Thoracic aorta (tissue), 2 donors: ENCODE data around the gene XCL2. TPM values are rescaled to one million over a fixed set of nuclear protein-coding genes. Genes with fewer than 3 reads are reported as not detected.
"Not testable (repeated sequence)": the region's sequence is repeated elsewhere in the genome, so short reads cannot be mapped to it uniquely, and the experiment has no call there.

Experiments used
- ATAC-seq: fragments of 150-250 bp; one replicate; pipeline ENCODE4 v1.8.0; 2017; ENCODE audit warnings: low read depth; ENCODE audit not compliant: insufficient number of reproducible peaks, low FRiP score
- DNase-seq: peaks from one replicate; pipeline ENCODE4 v3.0.0-alpha.2; 2020; ENCODE audit warnings: low spot score
- H3K27ac ChIP-seq, 2 donors: fragments of 200-600 bp; sonication (generic); 1 replicate in 1 of 2; 2 replicates in 1 of 2; pipeline ENCODE4 v1.5.1; 2016; ENCODE audit warnings: mild to moderate bottlenecking in 2 of 2, moderate library complexity in 2 of 2
- H3K27me3 ChIP-seq: fragments of 200-600 bp; sonication (generic); replicated peaks from 2 replicates; pipeline ENCODE4 v1.6.0; 2016; ENCODE audit warnings: mild to moderate bottlenecking; ENCODE audit not compliant: insufficient read depth
- H3K36me3 ChIP-seq: fragments of 200-600 bp; sonication (generic); one replicate; pipeline ENCODE4 v1.5.1; 2016
- H3K4me1 ChIP-seq, 2 donors: fragments of 200-600 bp; sonication (generic); 1 replicate in 1 of 2; 2 replicates in 1 of 2; pipeline versions ENCODE4 v1.5.1 to v1.6.0; 2016; ENCODE audit warnings: low read depth in 2 of 2, mild to moderate bottlenecking in 1 of 2; ENCODE audit not compliant: control insufficient read depth in 1 of 2
- H3K4me3 ChIP-seq: fragments of 200-600 bp; sonication (generic); 2 replicates; pipeline ENCODE4 v1.5.1; 2016; ENCODE audit warnings: mild to moderate bottlenecking
- H3K9me3 ChIP-seq: fragments of 200-600 bp; sonication (generic); 2 replicates; pipeline ENCODE4 v1.5.1; 2016
- CTCF ChIP-seq: fragments of 200-600 bp; sonication (generic); IDR thresholded peaks from one replicate; pipeline ENCODE4 v1.5.1; 2019; ENCODE audit warnings: antibody characterized with exemption
- total RNA-seq, 2 donors: library from RNA; depleted of rRNA; stranded (reverse); fragments of >200 nt; gene quantifications; one replicate each; pipeline versions ENCODE4 v1.1.0 to v1.2.3, GENCODE V29; 2016

XCL2 gene
- total RNA-seq, 2 donors from 2014 or later = not detected

- H3K9me3 ChIP-seq, DNase-seq, H3K36me3 ChIP-seq, H3K27me3 ChIP-seq, H3K4me1 ChIP-seq, H3K27ac ChIP-seq, H3K4me3 ChIP-seq: not testable (repeated sequence)
- TF ChIP-seq CTCF = peak; percentile 37
- peak; percentile 50 for ATAC-seq
These were observed 30.4 kb upstream of the XCL2 start for GRCh38 chr1:168574234-168574633.

GRCh38 chr1:168572633-168573032, 28.8 kb upstream of the XCL2 start:
- Histone ChIP-seq H3K27ac (no peak overlapping the region), H3K36me3 (no peaks in the 10 kb centered on the region), H3K4me3 (no peak overlapping the region), H3K4me1 (no peaks in the 10 kb centered on the region), H3K9me3 (no peaks in the 10 kb centered on the region), H3K27me3 (no peaks in the 10 kb centered on the region)
- no peak for TF ChIP-seq CTCF
- ATAC-seq (no peak), DNase-seq (no peak)

- no peak for ATAC-seq
- no peak overlapping the region for H3K4me3 ChIP-seq
- no peaks in the 10 kb centered on the region for H3K4me1 ChIP-seq
- no peak overlapping the region for H3K27ac ChIP-seq
- no peaks in the 10 kb centered on the region for H3K9me3 ChIP-seq
- no peak for DNase-seq
- H3K27me3 ChIP-seq = no peaks in the 10 kb centered on the region
- TF ChIP-seq CTCF = no peak
- no peaks in the 10 kb centered on the region for H3K36me3 ChIP-seq
These were observed 26.9 kb upstream of the XCL2 start for GRCh38 chr1:168570652-168571051.

GRCh38 chr1:168568346-168568745, 24.5 kb upstream of the XCL2 start:
- Histone ChIP-seq H3K9me3 (no peaks in the 10 kb centered on the region), H3K4me1 (no peaks in the 10 kb centered on the region), H3K27ac (no peak overlapping the region), H3K27me3 (no peaks in the 10 kb centered on the region), H3K4me3 (no peak overlapping the region), H3K36me3 (no peaks in the 10 kb centered on the region)
- TF ChIP-seq CTCF = no peak
- no peak for ATAC-seq
- no peak for DNase-seq

GRCh38 chr1:168567568-168567967, 23.8 kb upstream of the XCL2 start:
- Histone ChIP-seq H3K27me3 (no peaks in the 10 kb centered on the region), H3K9me3 (no peaks in the 10 kb centered on the region), H3K27ac (no peak overlapping the region), H3K4me3 (no peak overlapping the region), H3K36me3 (no peaks in the 10 kb centered on the region), H3K4me1 (no peaks in the 10 kb centered on the region)
- ATAC-seq (no peak), DNase-seq (no peak)
- no peak for TF ChIP-seq CTCF
